GM18520 (cell line): ENCODE data around the gene TLX3.

Source experiments
- ATAC-seq: cut with Tn5 transposase; IDR thresholded peaks from one replicate; pipeline ENCODE4 v1.9.1; 2021; ENCODE audit not compliant: unreplicated experiment

TLX3 gene

GRCh38 chr5:171300358-171300757 lies 8.7 kb upstream of the TLX3 start:
- no peak for ATAC-seq

GRCh38 chr5:171306166-171306565 lies 2.9 kb upstream of the TLX3 start:
- no peak for ATAC-seq

- no peak for ATAC-seq
These were observed 2.1 kb upstream of the TLX3 start for GRCh38 chr5:171306781-171307591.

GRCh38 chr5:171307789-171308452 lies 1.1 kb upstream of the TLX3 start:
- no peak for ATAC-seq

GRCh38 chr5:171309276-171310211 lies 496 bp downstream of the TLX3 start:
- no peak for ATAC-seq

- ATAC-seq, result no peak
These were observed 1.3 kb downstream of the TLX3 start for GRCh38 chr5:171310212-171310818.

GRCh38 chr5:171310819-171311321 lies 1.8 kb downstream of the TLX3 start:
- no peak for ATAC-seq

- ATAC-seq, result no peak
These were observed 2.5 kb downstream of the TLX3 start for GRCh38 chr5:171311322-171312077.

GRCh38 chr5:171312129-171312974 lies 3.3 kb downstream of the TLX3 start:
- no peak for ATAC-seq

- no peak for ATAC-seq
These were observed 4.6 kb downstream of the TLX3 start for GRCh38 chr5:171313481-171314206.

- no peak for ATAC-seq
These were observed 5.8 kb downstream of the TLX3 start for GRCh38 chr5:171314728-171315385.

- no peak for ATAC-seq
These were observed 6.4 kb downstream of the TLX3 start for GRCh38 chr5:171315386-171315891.

- ATAC-seq, result no peak
These were observed 6.8 kb downstream of the TLX3 start for GRCh38 chr5:171315925-171316257.

- no peak for ATAC-seq
These were observed 7.4 kb downstream of the TLX3 start for GRCh38 chr5:171316258-171317121.

- no peak for ATAC-seq
These were observed 8.2 kb downstream of the TLX3 start for GRCh38 chr5:171317230-171317629.

GRCh38 chr5:171318026-171318425 lies 9.0 kb downstream of the TLX3 start:
- ATAC-seq, result no peak

- no peak for ATAC-seq
These were observed 12.4 kb downstream of the TLX3 start for GRCh38 chr5:171321447-171321846.
